ENCODE data around the gene SCNM1. TPM values are rescaled to one million over a fixed set of nuclear protein-coding genes. Genes with fewer than 3 reads are reported as not detected.

Gene SCNM1
- total RNA-seq, 1 donor from 2014 or later, result 25.9 TPM

- DNase-seq (ENCODE audit: low spot score) (peak; percentile 65), ATAC-seq (peak; percentile 23)
- intact Hi-C loops (cut with DNase I), result no loop called here
These were observed 20.5 kb upstream of the SCNM1 start for GRCh38 chr1:151145304-151146071.

GRCh38 chr1:151146072-151146411 lies 19.9 kb upstream of the SCNM1 start:
- intact Hi-C loops (cut with DNase I), result no loop called here
- DNase-seq (ENCODE audit: low spot score), result no peak
- peak; percentile 23 for ATAC-seq

- ATAC-seq (peak; percentile 98), DNase-seq (ENCODE audit: low spot score) (peak; percentile 97)
- intact Hi-C loops (cut with DNase I), result no loop called here
These were observed 19.4 kb upstream of the SCNM1 start, which contains the start of gene SEMA6C for GRCh38 chr1:151146412-151147131. TSS of gene SEMA6C (minus strand) at chr1:151146631. CDS start at chr1:151142621, 4,010 bp downstream.

GRCh38 chr1:151147132-151147503 lies 18.8 kb upstream of the SCNM1 start:
- DNase-seq (ENCODE audit: low spot score), result no peak
- intact Hi-C loops (cut with DNase I), result no loop called here

GRCh38 chr1:151147665-151148064 lies 18.3 kb upstream of the SCNM1 start:
- DNase-seq (ENCODE audit: low spot score), result no peak
- intact Hi-C loops (cut with DNase I), result no loop called here
- no peak for ATAC-seq

More at GRCh38 chr1:151147132-151147503, 18.8 kb upstream of the SCNM1 start:
- ATAC-seq, result no peak

- ATAC-seq, result peak; percentile 68
- intact Hi-C loops (cut with DNase I), result no loop called here
- DNase-seq (ENCODE audit: low spot score), result peak; percentile 70
These were observed 9.5 kb upstream of the SCNM1 start, which contains the start of gene TNFAIP8L2 for GRCh38 chr1:151156515-151156819. TSS of gene TNFAIP8L2 (plus strand) at chr1:151156649. CDS start at chr1:151158698, 2,049 bp downstream.

GRCh38 chr1:151157067-151157531 lies 8.8 kb upstream of the SCNM1 start:
- DNase-seq (ENCODE audit: low spot score) (no peak), ATAC-seq (peak; percentile 32)
- intact Hi-C loops (cut with DNase I), result no loop called here

- intact Hi-C loops (cut with DNase I), result no loop called here
- DNase-seq (ENCODE audit: low spot score) (no peak), ATAC-seq (no peak)
These were observed 7.6 kb upstream of the SCNM1 start for GRCh38 chr1:151158326-151158725.

- no peak for DNase-seq (ENCODE audit: low spot score)
- intact Hi-C loops (cut with DNase I), result no loop called here
- peak; percentile 2 for ATAC-seq
These were observed 7.1 kb upstream of the SCNM1 start for GRCh38 chr1:151158751-151159251.

- intact Hi-C loops (cut with DNase I), result no loop called here
- no peak for ATAC-seq
These were observed 6.6 kb upstream of the SCNM1 start for GRCh38 chr1:151159373-151159772.

GRCh38 chr1:151164732-151165280 lies 1.1 kb upstream of the SCNM1 start:
- intact Hi-C loops (cut with DNase I), result no loop called here
- peak; percentile 27 for ATAC-seq
- no peak for DNase-seq (ENCODE audit: low spot score)

More at GRCh38 chr1:151159373-151159772, 6.6 kb upstream of the SCNM1 start:
- DNase-seq (ENCODE audit: low spot score), result no peak

GRCh38 chr1:151165281-151165737 lies 635 bp upstream of the SCNM1 start:
- peak; percentile 77 for DNase-seq (ENCODE audit: low spot score)
- intact Hi-C loops (cut with DNase I), result no loop called here
- peak; percentile 80 for ATAC-seq

GRCh38 chr1:151166505-151166956 lies 587 bp downstream of the SCNM1 start:
- DNase-seq (ENCODE audit: low spot score) (no peak), ATAC-seq (no peak)
- intact Hi-C loops (cut with DNase I), result no loop called here

GRCh38 chr1:151167116-151167515 lies 1.2 kb downstream of the SCNM1 start:
- intact Hi-C loops (cut with DNase I), result no loop called here
- no peak for ATAC-seq
- DNase-seq (ENCODE audit: low spot score), result no peak

GRCh38 chr1:151171190-151171589 lies 5.2 kb downstream of the SCNM1 start:
- no peak for ATAC-seq
- intact Hi-C loops (cut with DNase I), result no loop called here
- no peak for DNase-seq (ENCODE audit: low spot score)

GRCh38 chr1:151175041-151175741 lies 9.2 kb downstream of the SCNM1 start:
- DNase-seq (ENCODE audit: low spot score) (no peak), ATAC-seq (peak; percentile 26)
- intact Hi-C loops (cut with DNase I), result no loop called here

- intact Hi-C loops (cut with DNase I), result no loop called here
These were observed 9.9 kb downstream of the SCNM1 start, which contains the start of gene TMOD4 for GRCh38 chr1:151175863-151176262. TSS of gene TMOD4 (minus strand) at chr1:151175981. CDS start at chr1:151174875, 1,106 bp downstream.

GRCh38 chr1:151176514-151177045 lies 10.6 kb downstream of the SCNM1 start:
- DNase-seq (ENCODE audit: low spot score) (no peak), ATAC-seq (no peak)
- intact Hi-C loops (cut with DNase I), result no loop called here

More at GRCh38 chr1:151175863-151176262, 9.9 kb downstream of the SCNM1 start, which contains the start of gene TMOD4:
- DNase-seq (ENCODE audit: low spot score), result no peak
- ATAC-seq, result peak; percentile 33

GRCh38 chr1:151184211-151184610 lies 18.3 kb downstream of the SCNM1 start:
- DNase-seq (ENCODE audit: low spot score), result no peak
- intact Hi-C loops (cut with DNase I), result no loop called here
- no peak for ATAC-seq
